ENCODE measurements around the gene SF1. TPM values are rescaled to one million over a fixed set of nuclear protein-coding genes. Genes with fewer than 3 reads are reported as not detected.

The SF1 gene
- total and polyA plus RNA-seq, 9 of the 15 experiments (the other 6 are each of a cell fraction or from before 2014, with no cell fraction given) = 13.1 to 334 (median 111) TPM

DNA sequence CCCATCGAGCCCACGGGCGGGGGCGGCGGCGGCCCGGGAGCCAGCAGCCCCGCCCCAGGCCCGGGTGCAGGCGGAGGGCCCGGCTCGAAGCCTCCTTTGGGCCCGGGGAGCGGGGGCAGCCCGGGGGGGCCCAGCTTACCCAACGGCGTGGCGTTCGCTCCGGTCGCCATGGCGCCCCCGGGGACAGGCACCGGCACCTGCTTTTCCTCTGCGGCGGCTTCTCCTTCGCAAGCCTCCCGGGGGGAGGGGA lies 194 bp downstream of the SF1 start (continued):
- TF ChIP-seq MAX (CRISPR knock-in tag; IDR thresholded peaks at IDR 0.05) = no peak
- TF ChIP-seq L3MBTL2 (IDR thresholded peaks at IDR 0.05) = peak; percentile 53; the same call in 1 of the 2 replicates
- TF ChIP-seq SNAPC5 (CRISPR knock-in tag; IDR thresholded peaks at IDR 0.05) = no peak
- no peak for TF ChIP-seq MCM3 (IDR thresholded peaks at IDR 0.05)
- no peak for TF ChIP-seq PRMT5 (CRISPR knock-in tag; IDR thresholded peaks at IDR 0.05)
- TF ChIP-seq KLF10 (CRISPR knock-in tag; IDR thresholded peaks at IDR 0.05) = no peak
- no peak for TF ChIP-seq BCL6 (CRISPR knock-in tag; IDR thresholded peaks at IDR 0.05)
- TF ChIP-seq, protein P1, sequence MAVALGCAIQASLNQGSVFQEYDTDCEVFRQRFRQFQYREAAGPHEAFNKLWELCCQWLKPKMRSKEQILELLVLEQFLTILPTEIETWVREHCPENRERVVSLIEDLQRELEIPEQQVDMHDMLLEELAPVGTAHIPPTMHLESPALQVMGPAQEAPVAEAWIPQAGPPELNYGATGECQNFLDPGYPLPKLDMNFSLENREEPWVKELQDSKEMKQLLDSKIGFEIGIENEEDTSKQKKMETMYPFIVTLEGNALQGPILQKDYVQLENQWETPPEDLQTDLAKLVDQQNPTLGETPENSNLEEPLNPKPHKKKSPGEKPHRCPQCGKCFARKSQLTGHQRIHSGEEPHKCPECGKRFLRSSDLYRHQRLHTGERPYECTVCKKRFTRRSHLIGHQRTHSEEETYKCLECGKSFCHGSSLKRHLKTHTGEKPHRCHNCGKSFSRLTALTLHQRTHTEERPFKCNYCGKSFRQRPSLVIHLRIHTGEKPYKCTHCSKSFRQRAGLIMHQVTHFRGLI (CRISPR knock-in tag; IDR thresholded peaks at IDR 0.05) = no peak
- TF ChIP-seq SUPT5H (IDR thresholded peaks at IDR 0.05) = peak; percentile 81
- TF ChIP-seq BRF2 (IDR thresholded peaks at IDR 0.05; ENCODE audit: borderline replicate concordance, insufficient read depth, insufficient read length) = no peak
- TF ChIP-seq CHD7 (IDR thresholded peaks at IDR 0.05; ENCODE audit: low read depth, low read length) = no peak
- peak; percentile 41; the same call in 1 of the 2 replicates for TF ChIP-seq ZNF766 (CRISPR knock-in tag; conservative IDR thresholded peaks at IDR 0.05)
- 0 out of 2 replicates have a peak, but pooled peaks have one; percentile 53 for TF ChIP-seq ZNF263 (CRISPR knock-in tag; IDR thresholded peaks at IDR 0.05; ENCODE audit: borderline replicate concordance)
- TF ChIP-seq ZSCAN29 (IDR thresholded peaks at IDR 0.05) = no peak
- no peak for TF ChIP-seq TAL1 (IDR thresholded peaks at IDR 0.05)
- TF ChIP-seq RBM17 (IDR thresholded peaks at IDR 0.05; ENCODE audit: borderline replicate concordance, low read depth, low read length) = no peak
- TF ChIP-seq HDAC8 (tag; IDR thresholded peaks at IDR 0.05) = no peak

Data from K562 (cell line).